Measurements from ENCODE around the gene TSHZ3.

Gene TSHZ3

DNA sequence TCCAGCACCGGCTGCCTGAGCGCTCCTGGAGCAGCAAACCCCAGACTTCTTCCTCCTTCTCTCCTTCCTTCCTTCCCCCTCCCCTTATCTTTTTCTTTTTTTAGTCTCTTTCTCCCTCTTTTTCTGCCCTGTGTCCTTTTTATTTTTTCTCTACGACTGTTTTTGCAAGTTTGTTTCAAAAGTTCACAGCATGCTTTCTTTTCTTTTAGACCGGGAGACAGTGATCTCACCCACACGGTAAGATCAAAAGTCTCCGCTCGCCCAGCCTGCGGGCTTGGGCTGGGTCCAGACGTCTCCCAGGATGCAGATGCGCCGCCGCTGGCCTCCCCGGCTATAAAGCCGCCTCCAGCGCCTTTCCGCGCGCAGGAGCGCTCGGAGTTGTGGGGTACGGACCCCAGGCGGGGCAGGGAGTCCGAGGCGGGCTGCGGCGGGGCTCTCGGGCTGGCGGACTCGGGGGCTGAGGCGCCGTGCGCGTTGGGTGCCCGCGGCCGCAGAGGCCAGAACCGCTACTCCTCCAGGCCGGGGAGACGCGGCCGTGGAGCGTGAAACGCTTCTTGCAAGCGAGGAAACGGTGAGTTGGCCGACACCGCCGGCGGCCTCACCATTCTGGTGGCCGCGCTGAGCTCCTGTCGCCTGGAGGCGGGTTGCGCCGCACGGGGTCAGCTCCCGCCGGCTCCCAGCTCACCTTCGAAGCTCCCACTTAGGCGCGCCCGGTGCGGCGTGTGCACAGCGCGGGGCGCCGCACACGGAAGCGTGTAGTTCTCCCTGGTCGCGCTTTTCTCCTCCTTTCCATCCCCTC is 2.0 kb upstream of the TSHZ3 start:
- no peak overlapping the region for H3K27ac ChIP-seq
- TF ChIP-seq, protein P1, sequence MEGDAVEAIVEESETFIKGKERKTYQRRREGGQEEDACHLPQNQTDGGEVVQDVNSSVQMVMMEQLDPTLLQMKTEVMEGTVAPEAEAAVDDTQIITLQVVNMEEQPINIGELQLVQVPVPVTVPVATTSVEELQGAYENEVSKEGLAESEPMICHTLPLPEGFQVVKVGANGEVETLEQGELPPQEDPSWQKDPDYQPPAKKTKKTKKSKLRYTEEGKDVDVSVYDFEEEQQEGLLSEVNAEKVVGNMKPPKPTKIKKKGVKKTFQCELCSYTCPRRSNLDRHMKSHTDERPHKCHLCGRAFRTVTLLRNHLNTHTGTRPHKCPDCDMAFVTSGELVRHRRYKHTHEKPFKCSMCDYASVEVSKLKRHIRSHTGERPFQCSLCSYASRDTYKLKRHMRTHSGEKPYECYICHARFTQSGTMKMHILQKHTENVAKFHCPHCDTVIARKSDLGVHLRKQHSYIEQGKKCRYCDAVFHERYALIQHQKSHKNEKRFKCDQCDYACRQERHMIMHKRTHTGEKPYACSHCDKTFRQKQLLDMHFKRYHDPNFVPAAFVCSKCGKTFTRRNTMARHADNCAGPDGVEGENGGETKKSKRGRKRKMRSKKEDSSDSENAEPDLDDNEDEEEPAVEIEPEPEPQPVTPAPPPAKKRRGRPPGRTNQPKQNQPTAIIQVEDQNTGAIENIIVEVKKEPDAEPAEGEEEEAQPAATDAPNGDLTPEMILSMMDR (IDR thresholded peaks at IDR 0.05) = no peak
- TF ChIP-seq ZFX (IDR thresholded peaks at IDR 0.05; ENCODE audit: borderline replicate concordance) = no peak

DNA sequence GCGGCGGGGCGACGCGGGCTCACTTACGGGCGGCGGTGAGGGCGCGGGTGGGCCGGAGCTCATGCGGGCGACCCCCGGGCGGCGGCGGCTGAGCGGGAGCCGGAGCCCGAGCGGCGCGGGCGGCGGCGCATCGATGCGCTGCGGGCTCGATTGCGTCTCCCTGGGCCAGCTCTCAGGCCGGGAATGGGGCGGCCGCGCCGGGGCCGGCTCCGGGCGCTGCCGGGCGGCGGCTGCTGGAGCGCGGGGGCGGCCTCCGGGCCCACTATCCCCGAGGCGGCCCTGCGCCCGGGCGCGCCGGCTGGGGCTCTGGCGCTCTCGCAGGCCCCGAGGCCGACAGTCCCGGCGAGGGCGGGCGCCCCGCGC is 1.4 kb upstream of the TSHZ3 start:
- no peak overlapping the region for H3K27ac ChIP-seq
- TF ChIP-seq, protein P1 (IDR thresholded peaks at IDR 0.05) = no peak
- TF ChIP-seq ZFX (IDR thresholded peaks at IDR 0.05; ENCODE audit: borderline replicate concordance) = no peak

DNA sequence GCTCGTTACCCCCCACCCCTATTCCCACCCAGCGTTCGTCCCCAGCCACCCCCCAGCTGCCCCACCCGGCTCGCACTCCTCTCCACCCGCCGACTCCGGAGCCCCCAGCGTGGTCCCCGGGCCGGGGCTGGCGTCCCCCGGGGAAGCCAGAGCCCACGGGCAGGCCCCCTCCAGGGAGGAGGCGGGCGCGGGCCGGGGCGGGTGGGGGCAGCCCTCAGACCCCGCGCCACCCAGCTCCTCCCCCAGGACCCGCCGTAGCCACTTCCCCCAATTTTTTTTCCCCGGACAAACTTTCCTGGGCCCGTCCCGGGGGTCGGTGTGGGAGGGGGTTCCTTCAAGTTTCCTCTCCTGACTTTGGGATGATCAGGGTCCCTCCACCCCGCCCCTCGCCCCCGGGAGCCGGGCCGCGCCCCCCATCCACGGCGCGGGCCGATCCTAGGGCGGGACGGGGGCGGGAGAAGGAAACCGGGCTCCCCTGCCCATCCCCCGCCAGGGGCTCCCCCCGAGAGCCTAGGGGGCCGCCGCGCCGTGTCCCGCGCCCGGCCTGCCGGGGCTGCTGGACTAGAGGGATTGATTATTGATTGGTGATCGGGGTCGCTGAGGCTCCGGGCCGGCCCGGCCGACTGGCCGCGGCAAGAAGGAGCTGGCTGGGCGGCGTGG is 927 bp upstream of the TSHZ3 start:
- TF ChIP-seq, protein P1 (IDR thresholded peaks at IDR 0.05) = no peak
- TF ChIP-seq ZFX (IDR thresholded peaks at IDR 0.05; ENCODE audit: borderline replicate concordance) = no peak
- H3K27ac ChIP-seq = no peak overlapping the region

DNA sequence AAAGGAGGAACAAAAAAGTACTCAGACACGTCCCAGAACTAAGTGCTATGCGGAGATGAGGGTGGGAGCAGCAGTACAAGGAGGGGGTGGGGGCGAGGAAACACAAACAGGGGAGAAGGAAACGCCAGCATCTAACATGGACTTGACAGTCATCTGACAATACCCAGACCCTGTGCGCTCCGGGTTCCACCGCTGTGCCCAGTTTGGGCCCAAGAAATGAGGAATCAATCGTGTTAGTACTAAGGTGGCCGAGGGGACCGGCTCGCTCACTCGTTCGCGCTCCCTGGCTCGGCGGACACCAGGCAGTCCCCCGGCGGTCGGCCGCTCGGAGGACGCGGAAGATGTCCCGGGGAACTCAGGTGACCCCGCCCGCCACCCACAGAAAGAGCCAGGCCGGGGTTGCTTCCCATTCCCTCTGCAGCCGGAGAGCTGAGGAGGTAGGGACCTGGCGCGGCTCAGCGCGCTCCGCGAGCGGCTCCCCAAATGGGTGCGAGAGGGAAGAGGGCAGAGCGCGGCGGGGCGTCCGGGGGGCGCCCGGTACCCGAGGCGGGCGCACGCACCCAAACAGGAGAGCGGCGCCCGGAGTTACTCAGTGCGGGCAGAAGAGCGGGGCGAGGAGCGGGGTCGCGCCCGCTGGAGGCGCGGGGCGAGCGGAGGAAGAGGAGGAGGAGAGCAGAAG is 616 bp downstream of the TSHZ3 start:
- H3K27ac ChIP-seq = no peak overlapping the region

DNA sequence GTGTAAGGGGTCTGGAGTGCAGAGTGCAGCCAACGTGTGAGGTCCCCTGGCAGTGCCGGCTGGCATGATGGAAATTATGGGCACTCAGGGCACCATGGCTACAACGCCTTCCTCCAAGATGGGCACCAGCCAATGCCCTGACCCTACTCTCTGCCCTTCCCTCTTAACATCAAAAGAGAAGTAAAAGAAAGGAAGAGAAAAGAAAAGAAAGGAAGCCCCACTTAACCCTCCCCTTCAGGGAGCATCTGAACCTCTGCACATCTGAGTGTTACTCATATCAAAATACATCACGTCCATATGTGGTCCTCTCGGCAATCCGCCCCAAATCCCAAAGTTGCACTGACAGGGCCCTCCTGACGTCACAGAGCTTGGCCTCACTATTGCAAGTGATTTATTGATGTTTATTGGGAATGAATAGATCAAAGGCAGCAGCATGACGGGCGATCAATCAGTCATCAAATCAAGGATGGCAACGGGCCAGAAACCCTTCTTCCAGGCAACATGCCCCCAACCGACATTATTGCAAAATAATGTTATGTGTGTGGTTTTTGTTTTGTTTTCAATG is 1.3 kb downstream of the TSHZ3 start:
- TF ChIP-seq, protein P1 (IDR thresholded peaks at IDR 0.05) = no peak
- no peak for TF ChIP-seq ZFX (IDR thresholded peaks at IDR 0.05; ENCODE audit: borderline replicate concordance)
- H3K27ac ChIP-seq = no peak overlapping the region

More for the DNA sequence above, 616 bp downstream of the TSHZ3 start:
- TF ChIP-seq, protein P1 (IDR thresholded peaks at IDR 0.05) = no peak
- no peak for TF ChIP-seq ZFX (IDR thresholded peaks at IDR 0.05; ENCODE audit: borderline replicate concordance)

DNA sequence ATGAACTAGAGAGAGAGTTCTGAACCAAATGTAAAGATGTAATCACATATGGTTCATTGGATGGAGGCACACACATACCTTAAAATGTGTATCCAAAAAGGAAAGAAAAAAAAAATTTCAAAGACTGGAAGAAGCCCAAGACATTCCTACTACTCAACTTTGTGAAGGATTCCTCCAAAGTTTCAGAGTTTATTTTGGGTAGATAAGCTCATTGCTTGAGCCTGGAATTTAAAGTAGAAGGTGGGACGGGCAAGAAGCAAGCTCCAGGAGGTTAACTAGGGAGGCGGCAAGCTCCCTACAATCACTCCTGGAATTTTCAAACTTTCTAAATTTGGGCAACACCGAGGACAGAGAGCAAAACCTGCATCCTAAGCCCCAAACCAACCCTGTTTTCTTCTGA is 1.9 kb downstream of the TSHZ3 start:
- H3K27ac ChIP-seq = no peak overlapping the region
- TF ChIP-seq, protein P1 (IDR thresholded peaks at IDR 0.05) = no peak
- no peak for TF ChIP-seq ZFX (IDR thresholded peaks at IDR 0.05; ENCODE audit: borderline replicate concordance)

Data from 22Rv1 (cell line).